ENCODE measurements around the gene LDLRAD4.

DNA sequence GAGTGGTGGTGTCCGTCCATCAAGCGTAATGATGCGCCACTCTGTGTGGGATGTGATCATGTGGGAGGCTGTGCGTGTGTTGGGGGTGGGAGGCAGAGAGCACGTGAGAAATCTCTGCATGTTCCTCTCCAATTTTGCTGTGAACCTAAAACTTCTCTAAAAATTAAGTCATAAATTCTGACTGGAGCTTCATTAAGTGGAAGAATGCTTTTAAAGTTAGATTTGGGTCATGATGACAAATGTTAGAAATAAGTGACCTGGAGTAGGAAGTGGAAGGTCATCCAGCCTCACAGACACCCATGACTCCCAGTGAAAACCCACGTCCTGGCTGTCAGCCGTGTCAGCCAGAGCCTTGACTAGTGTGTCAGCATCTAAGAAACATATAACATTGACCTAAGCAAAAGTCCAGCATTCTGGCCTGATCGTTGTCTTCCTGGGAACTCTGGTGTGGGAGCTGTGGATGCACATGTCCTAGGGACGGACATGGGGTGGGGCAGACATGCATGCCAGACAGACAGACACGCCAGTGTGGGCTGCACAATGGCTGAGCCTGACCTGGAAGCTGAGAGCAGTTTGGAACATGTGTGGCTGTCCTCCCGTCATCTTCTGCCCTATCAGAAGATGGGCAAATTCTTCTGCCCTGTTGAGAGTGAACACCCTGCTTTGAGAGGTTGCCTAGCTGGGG, 262.2 kb downstream of the LDLRAD4 start:
- no peak for TF ChIP-seq POLR2A (IDR thresholded peaks at IDR 0.05; ENCODE audit: low read depth, low read length)
- no peak for TF ChIP-seq POLR2AphosphoS5 (IDR thresholded peaks at IDR 0.05; ENCODE audit: low read depth, low read length)
- no peak for TF ChIP-seq POU2F2 (IDR thresholded peaks at IDR 0.05; ENCODE audit: low read depth, low read length)
- TF ChIP-seq TAF1 (IDR thresholded peaks at IDR 0.05; ENCODE audit: low read depth, low read length), result no peak
- TF ChIP-seq PAX5 (IDR thresholded peaks at IDR 0.05; ENCODE audit: insufficient read depth, low read length, severe bottlenecking), result no peak

All from GM12891 (cell line).